ENCODE data around the gene JAG2. TPM values are rescaled to one million over a fixed set of nuclear protein-coding genes. Genes with fewer than 3 reads are reported as not detected.

The JAG2 gene
- total and polyA plus RNA-seq, 2 experiments from 2014 or later: 12.4 to 30.7 TPM

DNA sequence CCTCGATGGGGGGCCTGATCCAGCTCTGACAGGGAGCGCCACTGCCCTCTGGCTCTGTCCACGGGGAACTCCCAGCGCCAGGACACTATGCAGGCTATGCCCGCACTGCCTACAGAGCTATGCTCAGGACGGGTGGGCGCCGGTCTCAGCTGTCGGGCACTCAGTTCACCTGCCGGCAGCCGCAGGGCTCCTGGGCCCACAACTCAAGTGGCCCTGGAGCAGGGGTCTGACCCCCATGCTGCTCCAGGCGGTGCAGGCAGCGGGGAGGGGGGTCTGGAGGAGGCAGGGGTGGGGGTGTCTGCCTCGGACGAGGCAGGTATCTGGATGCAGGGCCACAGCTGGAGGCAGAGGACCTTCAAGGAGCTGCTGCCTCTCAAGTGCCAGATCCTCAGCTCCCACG is 41.1 kb upstream of the JAG2 start:
- Histone ChIP-seq H3K27me3 (no peaks in the 10 kb centered on the region), H3K36me3 (peaks cover 3% of the 10 kb centered on the region), H3K9me3 (ENCODE audit: low read depth) (no peaks in the 10 kb centered on the region), H3K27ac (no peak overlapping the region), H3K4me3 (no peak overlapping the region), H3K4me1 (ENCODE audit: low read depth) (no peaks in the 10 kb centered on the region)
- DNase-seq (ENCODE audit: low read depth in 1 of 2, low spot score in 1 of 2): no peak
- TF ChIP-seq, protein P1, sequence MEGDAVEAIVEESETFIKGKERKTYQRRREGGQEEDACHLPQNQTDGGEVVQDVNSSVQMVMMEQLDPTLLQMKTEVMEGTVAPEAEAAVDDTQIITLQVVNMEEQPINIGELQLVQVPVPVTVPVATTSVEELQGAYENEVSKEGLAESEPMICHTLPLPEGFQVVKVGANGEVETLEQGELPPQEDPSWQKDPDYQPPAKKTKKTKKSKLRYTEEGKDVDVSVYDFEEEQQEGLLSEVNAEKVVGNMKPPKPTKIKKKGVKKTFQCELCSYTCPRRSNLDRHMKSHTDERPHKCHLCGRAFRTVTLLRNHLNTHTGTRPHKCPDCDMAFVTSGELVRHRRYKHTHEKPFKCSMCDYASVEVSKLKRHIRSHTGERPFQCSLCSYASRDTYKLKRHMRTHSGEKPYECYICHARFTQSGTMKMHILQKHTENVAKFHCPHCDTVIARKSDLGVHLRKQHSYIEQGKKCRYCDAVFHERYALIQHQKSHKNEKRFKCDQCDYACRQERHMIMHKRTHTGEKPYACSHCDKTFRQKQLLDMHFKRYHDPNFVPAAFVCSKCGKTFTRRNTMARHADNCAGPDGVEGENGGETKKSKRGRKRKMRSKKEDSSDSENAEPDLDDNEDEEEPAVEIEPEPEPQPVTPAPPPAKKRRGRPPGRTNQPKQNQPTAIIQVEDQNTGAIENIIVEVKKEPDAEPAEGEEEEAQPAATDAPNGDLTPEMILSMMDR (IDR thresholded peaks at IDR 0.05; ENCODE audit: low read depth, low read length): no peak

DNA sequence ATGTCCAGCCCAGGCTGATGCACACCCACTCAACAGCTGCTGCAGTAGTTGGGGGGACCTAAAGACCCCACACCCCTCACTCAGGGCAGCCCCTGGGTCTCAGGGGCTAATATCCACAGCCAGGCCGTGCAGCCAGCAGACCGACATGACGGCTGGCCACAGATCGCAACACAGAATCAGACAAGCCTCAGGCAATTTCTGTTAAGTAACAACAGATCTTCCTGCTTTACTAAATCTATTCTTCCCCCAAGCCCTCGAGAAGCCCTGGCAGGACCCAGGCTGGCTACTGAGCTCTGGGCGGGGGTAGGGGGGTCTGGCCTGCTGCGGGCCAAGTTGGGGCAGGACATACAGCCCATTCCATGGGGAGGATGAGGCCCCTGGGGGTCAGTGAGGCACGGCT is 40.5 kb upstream of the JAG2 start:
- DNase-seq (ENCODE audit: low read depth in 1 of 2, low spot score in 1 of 2): no peak
- H3K27ac ChIP-seq: no peak overlapping the region
- no peak overlapping the region for H3K4me3 ChIP-seq
- H3K36me3 ChIP-seq: peaks cover 3% of the 10 kb centered on the region
- H3K9me3 ChIP-seq (ENCODE audit: low read depth): no peaks in the 10 kb centered on the region
- TF ChIP-seq, protein P1 (IDR thresholded peaks at IDR 0.05; ENCODE audit: low read depth, low read length): no peak
- no peaks in the 10 kb centered on the region for H3K4me1 ChIP-seq (ENCODE audit: low read depth)
- H3K27me3 ChIP-seq: no peaks in the 10 kb centered on the region

DNA sequence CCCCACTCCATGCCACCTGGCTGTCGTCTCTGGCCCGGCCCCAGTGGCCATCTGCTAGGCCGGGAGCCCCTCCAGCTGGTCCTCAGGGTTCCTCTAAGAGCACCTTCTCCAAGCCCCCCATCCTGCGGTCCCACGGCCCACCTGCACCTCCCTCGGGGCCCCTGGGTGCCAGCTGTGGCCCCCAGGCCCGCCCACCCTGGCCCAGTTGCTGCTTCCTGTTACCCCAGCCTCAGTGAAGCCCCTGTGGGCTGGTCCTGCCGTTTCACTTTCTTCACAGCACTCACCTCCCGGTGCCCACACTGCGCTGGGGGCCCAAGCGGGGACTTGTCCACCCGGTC is 40.1 kb upstream of the JAG2 start:
- TF ChIP-seq, protein P1 (IDR thresholded peaks at IDR 0.05; ENCODE audit: low read depth, low read length): no peak
- H3K4me1 ChIP-seq (ENCODE audit: low read depth): no peaks in the 10 kb centered on the region

GRCh38 chr14:105207996-105208737 is 39.6 kb upstream of the JAG2 start:
- Histone ChIP-seq H3K27me3 (no peaks in the 10 kb centered on the region), H3K4me3 (no peak overlapping the region), H3K36me3 (peaks cover 3% of the 10 kb centered on the region), H3K27ac (no peak overlapping the region), H3K9me3 (ENCODE audit: low read depth) (no peaks in the 10 kb centered on the region), H3K4me1 (ENCODE audit: low read depth) (peaks cover 2% of the 10 kb centered on the region)
- no peak for DNase-seq (ENCODE audit: low read depth in 1 of 2, low spot score in 1 of 2)
- TF ChIP-seq, protein P1 (IDR thresholded peaks at IDR 0.05; ENCODE audit: low read depth, low read length): no peak

More for the DNA sequence above, 40.1 kb upstream of the JAG2 start:
- Histone ChIP-seq H3K4me3 (no peak overlapping the region), H3K27me3 (no peaks in the 10 kb centered on the region), H3K27ac (no peak overlapping the region), H3K36me3 (peaks cover 3% of the 10 kb centered on the region), H3K9me3 (ENCODE audit: low read depth) (no peaks in the 10 kb centered on the region)
- DNase-seq (ENCODE audit: low read depth in 1 of 2, low spot score in 1 of 2): no peak

DNA sequence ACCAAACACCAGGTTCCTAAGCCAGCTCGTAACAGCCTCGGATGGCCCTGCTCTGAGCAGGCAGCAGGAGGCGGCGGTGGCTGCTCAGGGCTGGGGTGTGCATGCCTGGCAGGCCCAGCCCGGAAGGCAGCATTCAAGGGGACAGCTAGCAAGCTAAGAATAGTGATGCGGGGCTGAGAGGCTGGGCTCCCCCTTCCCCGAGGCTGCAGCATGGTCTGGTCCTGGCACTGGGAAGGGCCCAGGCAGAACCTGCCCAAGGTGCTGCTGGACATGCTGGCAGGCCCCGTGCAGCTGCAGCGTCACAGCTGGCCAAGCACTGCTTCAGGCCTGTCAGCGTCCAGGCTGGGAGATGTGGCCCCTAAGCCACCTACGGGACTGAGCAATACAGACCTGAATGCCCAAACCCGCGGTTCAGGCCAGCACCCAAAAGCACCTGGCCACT is 38.9 kb upstream of the JAG2 start:
- no peaks in the 10 kb centered on the region for H3K27me3 ChIP-seq
- H3K36me3 ChIP-seq: peaks cover 3% of the 10 kb centered on the region
- no peak overlapping the region for H3K4me3 ChIP-seq
- H3K4me1 ChIP-seq (ENCODE audit: low read depth): peaks cover 3% of the 10 kb centered on the region
- TF ChIP-seq, protein P1 (IDR thresholded peaks at IDR 0.05; ENCODE audit: low read depth, low read length): no peak
- DNase-seq (ENCODE audit: low read depth in 1 of 2, low spot score in 1 of 2): peak in 1 of 2 donors; percentile 43
- H3K9me3 ChIP-seq (ENCODE audit: low read depth): no peaks in the 10 kb centered on the region
- H3K27ac ChIP-seq: no peak overlapping the region
